Activated CD8-positive, alpha-beta memory T cell treated with anti-CD3 and anti-CD28 coated beads for 24 hours (primary cell): ENCODE data around the gene CAMSAP2.
A peak's percentile ranks its signal among the peaks of the same experiment; 100 is the strongest.

Experiments used
- DNase-seq: peaks from one replicate; pipeline ENCODE4 v3.0.0-alpha.2; 2020

CAMSAP2 gene

GRCh38 chr1:200885623-200886402 lies 147.1 kb downstream of the CAMSAP2 start:
- no peak for DNase-seq

- no peak for DNase-seq
These were observed 147.9 kb downstream of the CAMSAP2 start for GRCh38 chr1:200886594-200886993.

DNA sequence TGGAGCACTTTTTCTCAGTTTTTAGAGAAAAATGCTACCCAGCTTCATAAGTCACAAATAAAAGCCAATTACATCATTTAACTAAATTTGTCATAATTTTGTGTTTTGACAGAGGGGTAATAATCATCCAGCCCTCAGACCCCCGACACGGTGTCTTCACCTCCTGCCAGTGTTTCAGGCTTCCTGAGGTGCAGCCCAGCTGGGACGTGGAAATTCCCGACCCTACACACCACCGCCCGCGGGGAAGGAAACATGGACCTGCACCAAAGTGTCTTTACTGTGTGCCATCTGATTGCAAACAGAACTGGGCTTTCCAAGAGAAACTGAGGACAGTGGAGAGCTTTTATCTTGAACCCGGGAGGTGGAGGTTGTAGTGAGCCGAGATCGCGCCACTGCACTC lies 148.3 kb downstream of the CAMSAP2 start:
- no peak for DNase-seq

DNA sequence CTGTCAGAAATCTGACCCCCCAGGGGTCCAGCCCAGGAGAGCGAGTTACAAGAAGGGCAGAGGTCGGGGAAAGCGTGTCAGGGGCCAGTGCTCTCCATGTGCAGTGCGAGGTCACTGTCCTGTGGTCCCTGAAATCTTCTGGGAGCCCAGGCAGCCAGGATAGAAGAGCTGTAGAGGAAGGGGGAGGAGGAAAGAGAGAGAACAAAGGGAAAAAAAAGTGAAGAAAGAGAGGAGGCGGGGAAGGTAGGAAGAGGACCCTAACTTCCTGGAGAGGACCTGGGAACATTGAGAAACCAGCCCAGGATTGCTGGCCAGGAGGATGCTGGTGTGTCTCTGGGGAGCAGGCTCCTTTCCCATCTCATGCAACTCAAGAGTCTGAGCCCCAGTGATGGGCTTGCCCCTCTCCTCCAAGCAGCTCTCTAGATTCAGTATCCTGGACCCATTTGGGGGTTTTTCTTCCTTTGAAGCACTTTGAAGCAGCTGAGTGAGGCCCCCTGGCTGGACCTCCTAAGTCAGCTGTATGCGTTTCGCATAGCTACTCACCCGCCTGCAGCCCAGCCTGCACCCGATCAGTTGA lies 149.2 kb downstream of the CAMSAP2 start:
- no peak for DNase-seq

DNA sequence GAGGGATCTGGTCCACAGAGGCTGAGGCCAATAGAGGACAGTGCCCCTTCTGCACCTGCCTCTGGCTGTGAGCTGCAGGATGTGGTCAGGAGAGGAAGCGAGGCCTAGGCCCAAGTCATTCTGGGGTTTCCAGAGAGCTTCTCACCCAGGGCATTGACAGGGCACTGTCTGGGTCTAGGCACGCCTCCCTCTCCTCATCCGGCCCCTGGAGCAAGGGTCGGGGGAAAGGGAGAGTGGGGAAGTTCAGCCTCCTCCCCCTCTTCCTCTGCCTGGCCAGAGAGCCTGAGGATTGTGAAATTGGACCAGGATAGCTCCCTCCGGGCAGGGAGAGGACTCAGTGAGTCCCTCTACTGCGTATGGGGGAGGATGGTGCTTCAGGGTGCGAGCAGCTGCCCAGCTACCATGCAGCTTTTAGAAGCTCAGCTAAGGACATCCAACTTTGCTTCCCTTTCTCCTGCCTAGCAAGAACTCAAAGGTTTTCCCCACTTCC lies 149.7 kb downstream of the CAMSAP2 start:
- peak; percentile 83 for DNase-seq

- no peak for DNase-seq
These were observed 150.9 kb downstream of the CAMSAP2 start for GRCh38 chr1:200889571-200889970.

DNA sequence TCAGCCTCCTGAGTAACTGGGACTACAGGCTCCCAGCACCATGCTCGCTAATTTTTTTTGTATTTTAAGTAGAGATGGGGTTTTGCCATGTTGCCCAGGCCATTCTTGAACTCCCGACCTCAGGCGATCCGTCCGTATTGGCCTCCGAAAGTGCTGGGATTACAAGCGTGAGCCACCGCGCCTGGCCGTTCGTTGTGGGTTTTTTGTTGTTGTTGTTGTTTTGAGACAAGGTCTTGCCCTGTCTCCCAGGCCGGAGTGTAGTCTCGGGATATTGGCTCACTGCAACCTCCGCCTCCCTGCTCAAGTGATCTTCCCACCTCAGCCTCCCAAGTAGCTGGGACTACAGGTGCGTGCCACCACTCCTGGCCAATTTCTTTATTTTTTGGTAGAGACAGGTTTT lies 151.3 kb downstream of the CAMSAP2 start:
- DNase-seq = no peak

DNA sequence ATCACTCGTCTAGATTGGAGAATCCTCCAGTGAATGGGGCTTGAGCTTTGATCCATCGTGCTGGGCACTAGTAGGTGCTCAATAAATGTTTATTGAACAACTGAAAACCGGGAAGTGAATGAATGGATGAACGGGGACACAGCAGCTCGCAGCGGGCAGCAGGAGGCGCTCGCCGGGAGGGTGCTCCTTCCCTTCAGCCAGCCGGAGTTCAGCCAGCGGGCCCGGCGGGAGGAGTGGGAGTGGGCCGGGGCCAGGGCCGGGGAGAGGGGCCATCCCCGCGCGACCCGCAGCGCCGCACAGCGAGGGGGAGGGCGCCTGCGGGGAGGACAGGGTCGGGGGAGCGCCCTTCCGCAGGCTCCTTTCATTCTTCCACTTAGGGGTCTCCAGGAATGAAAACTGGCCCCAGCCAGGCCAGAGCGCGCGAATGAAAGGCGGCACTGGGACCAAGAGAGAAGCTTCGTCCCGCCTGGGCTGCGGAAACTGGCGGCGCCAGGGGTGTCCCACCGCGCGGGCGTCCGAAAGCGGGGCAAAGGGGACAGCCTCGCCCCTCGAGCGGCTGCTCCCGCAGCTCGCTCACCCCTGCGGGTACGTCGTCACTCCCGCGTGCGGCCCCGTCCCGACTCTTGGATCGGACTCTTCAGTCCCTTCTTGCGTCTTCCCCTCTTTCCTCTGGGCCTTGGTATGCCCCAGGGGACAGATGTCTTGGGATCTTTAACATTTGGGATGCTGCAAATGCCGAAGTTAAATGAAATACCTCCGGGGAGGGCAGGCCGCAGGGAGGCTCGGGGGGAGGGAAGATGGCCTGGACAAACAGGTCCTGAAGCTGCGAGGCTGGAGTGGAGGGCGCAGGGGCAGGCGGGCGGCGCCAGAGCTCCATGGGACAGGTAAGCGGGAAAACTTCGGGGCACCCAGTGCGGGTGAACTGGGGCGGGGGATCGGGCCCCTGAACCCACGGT lies 152.4 kb downstream of the CAMSAP2 start:
- no peak for DNase-seq

DNA sequence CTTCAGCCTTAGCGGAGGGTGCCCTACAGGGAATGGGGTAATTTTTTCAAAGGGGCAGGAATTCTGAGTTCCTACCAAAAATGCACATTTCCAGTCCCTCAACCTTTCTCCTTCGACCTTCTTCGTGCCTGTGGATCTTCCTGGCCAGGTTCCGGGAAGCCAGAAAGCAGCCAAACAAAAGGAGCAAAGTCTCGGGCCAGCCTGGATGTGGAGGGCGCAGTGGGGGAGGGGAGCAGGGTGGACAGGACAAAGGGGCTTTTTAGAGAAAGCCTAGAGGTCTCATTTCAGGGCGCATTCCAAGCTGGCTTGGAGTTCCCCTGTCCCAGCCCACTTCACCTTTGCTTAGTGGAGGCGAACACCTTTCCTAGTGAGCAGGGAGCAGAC lies 153.1 kb downstream of the CAMSAP2 start:
- DNase-seq = no peak

GRCh38 chr1:200892546-200892945 lies 153.9 kb downstream of the CAMSAP2 start:
- no peak for DNase-seq

GRCh38 chr1:200892958-200893357 lies 154.3 kb downstream of the CAMSAP2 start:
- no peak for DNase-seq

DNA sequence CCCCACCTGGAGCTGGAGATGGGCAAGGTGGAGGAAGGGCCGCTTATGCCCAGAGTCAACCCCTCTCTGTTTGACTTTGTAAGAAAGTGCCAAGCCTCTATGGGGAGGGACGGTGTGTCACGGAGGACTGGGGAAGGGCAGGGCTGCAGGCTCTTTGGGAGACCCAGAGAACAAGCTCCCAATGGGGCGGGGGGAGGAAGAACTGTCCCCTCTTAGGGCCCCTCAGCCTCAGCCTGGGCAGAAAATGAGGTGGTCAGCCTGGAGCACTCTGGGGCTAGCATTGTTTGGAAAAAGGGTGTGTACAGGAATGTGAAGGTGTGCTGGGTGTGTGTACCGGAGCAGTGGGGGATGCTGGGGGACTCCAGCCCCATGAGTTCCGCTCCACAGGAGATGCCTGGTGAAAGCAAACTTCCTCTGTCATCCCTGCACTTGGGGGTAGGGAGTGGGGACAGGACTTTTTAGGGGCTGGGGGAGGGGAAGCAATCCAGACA lies 154.8 kb downstream of the CAMSAP2 start:
- DNase-seq = no peak

- DNase-seq = no peak
These were observed 156.2 kb downstream of the CAMSAP2 start, which contains the start of gene INAVA for GRCh38 chr1:200894712-200895442. TSS of gene INAVA (plus strand) at chr1:200894900. CDS start at chr1:200898401, 3,501 bp downstream.

DNA sequence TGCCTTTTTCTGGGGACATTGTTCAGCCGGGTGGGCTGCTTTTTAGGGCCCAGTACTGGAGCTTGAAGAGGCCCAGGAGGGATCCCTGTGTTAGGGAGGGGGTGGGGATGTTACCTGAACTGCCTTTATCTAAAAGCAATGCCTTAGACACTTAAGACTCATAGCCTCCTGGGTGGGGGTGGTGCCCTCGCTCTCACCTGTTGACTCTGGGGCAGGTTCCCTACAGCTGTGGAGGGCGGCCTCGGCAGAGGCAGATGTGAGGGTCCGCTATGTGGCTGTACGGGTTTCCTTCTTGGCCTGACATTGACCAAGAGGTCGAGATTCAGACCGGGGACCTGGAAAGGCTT lies 156.7 kb downstream of the CAMSAP2 start:
- no peak for DNase-seq

DNA sequence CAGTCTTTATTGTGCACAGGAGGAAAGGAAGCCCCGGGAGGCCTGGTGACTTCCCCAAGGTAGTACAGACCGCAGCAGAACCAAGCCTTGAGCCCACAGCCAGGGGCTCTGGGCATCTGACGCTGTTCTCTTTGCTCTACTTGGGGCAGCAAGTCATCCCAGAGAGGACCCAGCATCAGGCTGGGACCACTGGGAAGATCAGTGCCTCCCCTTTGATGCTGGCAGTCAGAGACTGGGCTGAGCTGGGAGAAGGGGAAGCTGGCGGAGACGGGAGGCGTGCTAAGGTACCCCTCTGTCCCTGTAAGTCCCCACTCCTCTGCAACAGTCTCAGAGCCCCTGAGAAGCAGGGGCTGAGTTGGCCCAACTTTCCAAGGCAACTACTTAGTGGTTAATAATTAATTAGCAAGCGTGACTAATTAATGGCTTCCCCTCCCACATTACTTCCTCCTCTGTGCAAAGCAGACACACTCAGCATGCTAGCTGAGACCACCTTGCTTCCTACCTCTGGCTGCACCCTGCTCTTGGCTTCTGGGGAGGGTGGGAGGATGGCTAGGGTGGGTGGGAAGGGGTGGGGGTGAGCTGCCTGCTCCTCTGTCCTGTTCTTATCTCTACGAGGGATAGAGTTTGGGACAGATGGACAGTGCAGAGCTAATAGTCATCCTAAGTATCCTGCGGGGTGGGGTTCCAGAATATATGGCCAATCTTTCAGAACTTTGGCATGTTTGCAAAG lies 157.3 kb downstream of the CAMSAP2 start:
- DNase-seq = no peak

DNA sequence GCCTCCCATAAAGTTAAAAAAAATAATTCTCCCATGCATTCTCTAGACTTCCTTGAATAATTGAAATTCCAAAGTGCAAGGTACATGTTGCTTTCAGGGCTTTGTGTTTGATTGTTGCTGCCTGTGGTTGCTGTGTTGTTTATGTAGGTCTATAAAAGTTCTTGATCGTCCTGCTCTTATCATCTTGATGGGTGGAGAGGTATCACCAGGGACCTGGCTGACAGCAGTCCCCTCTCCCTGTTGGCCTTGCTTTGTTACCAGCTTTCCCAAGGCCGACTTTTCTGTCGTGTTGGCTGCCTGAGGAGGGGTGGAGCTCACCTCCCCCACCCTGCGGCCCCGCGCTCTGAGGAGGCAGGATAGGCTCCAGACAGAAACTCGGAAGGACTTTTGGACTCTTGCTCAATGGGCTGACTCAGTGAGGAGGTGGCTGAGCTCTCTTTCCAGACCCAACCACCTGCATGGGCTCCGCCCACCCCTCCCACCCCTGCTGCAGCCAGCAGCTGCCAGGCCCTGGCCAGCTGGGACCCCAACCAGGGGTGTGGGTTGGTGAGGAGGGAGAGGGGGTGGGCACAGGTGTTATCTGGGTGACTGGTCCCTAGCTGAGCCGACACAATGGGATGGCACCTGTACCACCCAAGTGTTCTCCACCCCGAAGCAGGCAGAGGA lies 158.0 kb downstream of the CAMSAP2 start:
- DNase-seq = no peak

DNA sequence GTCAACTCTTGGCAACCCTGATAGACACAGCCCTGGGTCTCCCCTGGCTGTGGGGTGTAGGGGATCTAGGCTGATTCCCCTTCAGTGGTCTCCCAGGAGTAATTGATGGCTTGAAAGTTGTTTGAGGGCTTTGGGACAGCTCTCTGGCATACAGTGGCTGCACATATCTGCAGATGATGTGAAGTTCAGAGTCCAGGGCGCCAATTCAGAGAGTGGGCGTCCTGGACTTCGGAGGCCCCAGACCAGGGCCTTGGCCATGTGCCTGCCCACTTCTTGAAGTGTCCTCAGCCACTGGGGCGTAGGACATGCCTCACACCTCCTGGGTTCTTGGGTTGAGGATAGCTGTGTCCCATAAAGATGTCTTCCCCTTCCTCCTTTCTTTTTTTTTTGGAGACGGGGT lies 158.6 kb downstream of the CAMSAP2 start:
- DNase-seq = no peak

- no peak for DNase-seq
These were observed 160.3 kb downstream of the CAMSAP2 start for GRCh38 chr1:200899015-200899386.

- no peak for DNase-seq
These were observed 160.8 kb downstream of the CAMSAP2 start for GRCh38 chr1:200899451-200899915.

GRCh38 chr1:200899954-200900867 lies 161.5 kb downstream of the CAMSAP2 start:
- DNase-seq = no peak
